ENCODE results near the gene ADISSP.
"Not testable (repeated sequence)": the region's sequence is repeated elsewhere in the genome, so short reads cannot be mapped to it uniquely, and the experiment has no call there.

The ADISSP gene

GRCh38 chr20:3797592-3798372 lies 30.2 kb upstream of the ADISSP start:
- no peak for DNase-seq

GRCh38 chr20:3797226-3797545 lies 29.6 kb upstream of the ADISSP start:
- no peak for DNase-seq

- DNase-seq, result no peak
Observed at GRCh38 chr20:3796477-3797225, 29.1 kb upstream of the ADISSP start.

- peak; percentile 84 for DNase-seq
Observed at GRCh38 chr20:3795511-3796468, 28.2 kb upstream of the ADISSP start, which contains the start of gene CDC25B. Gene CDC25B, plus strand, starts transcription at chr20:3796310. Its CDS starts 222 bp downstream, at chr20:3796532.

- no peak for DNase-seq
Observed at GRCh38 chr20:3794701-3795420, 27.3 kb upstream of the ADISSP start.

- not testable (repeated sequence) for DNase-seq
Observed at GRCh38 chr20:3794168-3794567, 26.6 kb upstream of the ADISSP start.

- DNase-seq, result not testable (repeated sequence)
Observed at GRCh38 chr20:3789201-3789600, 21.6 kb upstream of the ADISSP start.

- DNase-seq, result no peak
Observed at GRCh38 chr20:3788685-3789155, 21.2 kb upstream of the ADISSP start.

GRCh38 chr20:3787324-3788014 lies 19.9 kb upstream of the ADISSP start:
- no peak for DNase-seq

GRCh38 chr20:3786665-3787323 lies 19.2 kb upstream of the ADISSP start, which contains the start of gene CENPB:
Gene CENPB, minus strand, starts transcription at chr20:3786740. Its CDS starts 257 bp downstream, at chr20:3786483.
- peak; percentile 88 for DNase-seq

GRCh38 chr20:3786126-3786484 lies 18.6 kb upstream of the ADISSP start:
- DNase-seq, result peak; percentile 30

- DNase-seq, result no peak
Observed at GRCh38 chr20:3785240-3786125, 17.9 kb upstream of the ADISSP start.

GRCh38 chr20:3784863-3785239 lies 17.3 kb upstream of the ADISSP start:
- no peak for DNase-seq

- no peak for DNase-seq
Observed at GRCh38 chr20:3784216-3784853, 16.8 kb upstream of the ADISSP start.

GRCh38 chr20:3783511-3784195 lies 16.1 kb upstream of the ADISSP start:
- no peak for DNase-seq

- DNase-seq, result no peak
Observed at GRCh38 chr20:3783068-3783489, 15.5 kb upstream of the ADISSP start.

GRCh38 chr20:3782597-3782996 lies 15.0 kb upstream of the ADISSP start:
- DNase-seq, result no peak

GRCh38 chr20:3781153-3781910 lies 13.8 kb upstream of the ADISSP start, which contains the start of gene SPEF1:
Gene SPEF1, minus strand, starts transcription at chr20:3781448. Its CDS starts 161 bp downstream, at chr20:3781287.
- DNase-seq, result peak; percentile 59

All from CD4-positive, alpha-beta T cell treated with Interferon gamma for 1 hour (primary cell).